Activated B cell treated with CpG ODN at 0.5 μM for 24 hours (primary cell): ENCODE results near the gene MARCHF9. TPM values are rescaled to one million over a fixed set of nuclear protein-coding genes. Genes with fewer than 3 reads are reported as not detected.

Experiments used
- ATAC-seq: fragments of 200-7000 bp; cut with Tn5 transposase; one replicate; pipeline ENCODE4 v1.10.0; 2021; ENCODE audit warnings: low read depth, mild to moderate bottlenecking, moderate library complexity
- CTCF ChIA-PET: fragments of 350-600 bp; sonication (Branson Sonifier 250); formaldehyde crosslinking; loops from one replicate; lab custom pipeline; 2021; ENCODE audit warnings: antibody characterized with exemption; lab: Charles Lee
- POLR2A ChIA-PET: fragments of 350-600 bp; sonication (Branson Sonifier 250); formaldehyde crosslinking; loops from one replicate; lab custom pipeline; 2021; ENCODE audit warnings: antibody characterized with exemption; lab: Charles Lee
- DNase-seq: peaks from one replicate; pipeline ENCODE4 v3.0.0; 2022
- H3K27ac Mint-ChIP-seq: one replicate; pipeline ENCODE4 v1.8.0; 2020; ENCODE audit warnings: mixed read lengths
- H3K27me3 Mint-ChIP-seq: one replicate; pipeline ENCODE4 v1.8.0; 2021; ENCODE audit warnings: mixed read lengths
- H3K36me3 Mint-ChIP-seq: one replicate; pipeline ENCODE4 v1.8.0; 2021; ENCODE audit warnings: low read depth, mixed read lengths
- H3K4me1 Mint-ChIP-seq: one replicate; pipeline ENCODE4 v1.8.0; 2021; ENCODE audit warnings: mixed read lengths
- H3K4me3 Mint-ChIP-seq: one replicate; pipeline ENCODE4 v1.8.0; 2020; ENCODE audit warnings: mild to moderate bottlenecking, mixed read lengths
- H3K9me3 Mint-ChIP-seq: one replicate; pipeline ENCODE4 v1.8.0; 2020; ENCODE audit warnings: mixed read lengths
- CTCF ChIP-seq: fragments of 200-600 bp; IDR thresholded peaks from one replicate; pipeline ENCODE4 v1.8.0; 2022; ENCODE audit warnings: antibody characterized with exemption, mild to moderate bottlenecking
- intact Hi-C: fragments of 100-400 bp; cut with micrococcal nuclease; formaldehyde crosslinking; loops from one replicate; pipeline ENCODE4 v1.15.1; 2024
- total RNA-seq: library from RNA; stranded (reverse); gene quantifications from 2 replicates; pipeline ENCODE4 v1.2.3, GENCODE V29; 2022

MARCHF9 gene
- total RNA-seq, 1 donor from 2014 or later: 58.2 TPM

- H3K4me3 Mint-ChIP-seq: no peak overlapping the region
- H3K27me3 Mint-ChIP-seq: no peaks in the 10 kb centered on the region
- intact Hi-C loops: no loop called here
- H3K27ac Mint-ChIP-seq: no peak overlapping the region
- ATAC-seq: no peak
- DNase-seq: no peak
- TF ChIP-seq CTCF: no peak
- H3K9me3 Mint-ChIP-seq: no peaks in the 10 kb centered on the region
- peaks cover 62% of the 10 kb centered on the region for H3K4me1 Mint-ChIP-seq
- peaks cover 60% of the 10 kb centered on the region for H3K36me3 Mint-ChIP-seq
- CTCF ChIA-PET: no interaction called here
- POLR2A ChIA-PET: interaction anchor here (0.6 to 0.7 kb wide), 2 partner anchors 638 to 1290 kb away, joined by 3 to 5 read pairs; partner anchors contain the start of gene STAT6
These were observed 5.8 kb upstream of the MARCHF9 start for GRCh38 chr12:57749061-57749460.

GRCh38 chr12:57750561-57751431 lies 4.1 kb upstream of the MARCHF9 start:
- intact Hi-C loops: loop anchor here (5.0 kb wide), 2 partner anchors 273 to 1063 kb away; partner anchors contain the start of genes ARHGAP9 and PTGES3
- ATAC-seq (no peak), DNase-seq (no peak)
- Mint-ChIP-seq H3K27ac (peak overlapping the region; percentile 87), H3K9me3 (no peaks in the 10 kb centered on the region), H3K4me1 (peaks cover 55% of the 10 kb centered on the region), H3K36me3 (peaks cover 56% of the 10 kb centered on the region), H3K27me3 (no peaks in the 10 kb centered on the region), H3K4me3 (peak overlapping the region; percentile 90)
- no peak for TF ChIP-seq CTCF
- POLR2A ChIA-PET: no interaction called here
- CTCF ChIA-PET: no interaction called here

- TF ChIP-seq CTCF: no peak
- Mint-ChIP-seq H3K9me3 (no peaks in the 10 kb centered on the region), H3K4me1 (peaks cover 52% of the 10 kb centered on the region), H3K27me3 (no peaks in the 10 kb centered on the region), H3K36me3 (peaks cover 55% of the 10 kb centered on the region), H3K27ac (peak overlapping the region; percentile 87), H3K4me3 (peak overlapping the region; percentile 90)
- POLR2A ChIA-PET: interaction anchor here (0.9 to 1.2 kb wide), 5 partner anchors 10 to 85 kb away, joined by 3 to 6 read pairs (median 3); partner anchors contain the start of genes EEF1AKMT3, METTL1 and OS9
- no peak for ATAC-seq
- DNase-seq: no peak
- CTCF ChIA-PET: no interaction called here
- intact Hi-C loops: loop anchor here (5.0 kb wide), 2 partner anchors 274 to 1064 kb away; partner anchors contain the start of genes ARHGAP9 and PTGES3
These were observed 3.5 kb upstream of the MARCHF9 start for GRCh38 chr12:57751432-57751787.

GRCh38 chr12:57751788-57752667 lies 2.9 kb upstream of the MARCHF9 start, which contains the start of gene CDK4:
Gene CDK4 (minus strand): TSS chr12:57752310. CDS start chr12:57751717, 593 bp downstream.
- peak; percentile 94 for DNase-seq
- POLR2A ChIA-PET: interaction anchor here (0.6 to 1.2 kb wide), 8 partner anchors 10 to 1376 kb away, joined by 3 to 6 read pairs (median 3); partner anchors contain the start of genes DDIT3, EEF1AKMT3, METTL1 and OS9
- Mint-ChIP-seq H3K4me1 (peaks cover 55% of the 10 kb centered on the region), H3K27me3 (no peaks in the 10 kb centered on the region), H3K27ac (peak within 1 kb of the TSS; percentile 87), H3K36me3 (peaks cover 51% of the 10 kb centered on the region), H3K9me3 (no peaks in the 10 kb centered on the region), H3K4me3 (peak within 1 kb of the TSS; percentile 90)
- CTCF ChIA-PET: no interaction called here
- ATAC-seq: peak; percentile 76
- no peak for TF ChIP-seq CTCF
- intact Hi-C loops: loop anchor here (1.0 to 5.0 kb wide), 9 partner anchors 8 to 1065 kb away; partner anchors contain the start of genes ARHGAP9, DDIT3, EEF1AKMT3 and METTL1
